ENCODE data around the gene BTBD1.

Gene BTBD1

DNA sequence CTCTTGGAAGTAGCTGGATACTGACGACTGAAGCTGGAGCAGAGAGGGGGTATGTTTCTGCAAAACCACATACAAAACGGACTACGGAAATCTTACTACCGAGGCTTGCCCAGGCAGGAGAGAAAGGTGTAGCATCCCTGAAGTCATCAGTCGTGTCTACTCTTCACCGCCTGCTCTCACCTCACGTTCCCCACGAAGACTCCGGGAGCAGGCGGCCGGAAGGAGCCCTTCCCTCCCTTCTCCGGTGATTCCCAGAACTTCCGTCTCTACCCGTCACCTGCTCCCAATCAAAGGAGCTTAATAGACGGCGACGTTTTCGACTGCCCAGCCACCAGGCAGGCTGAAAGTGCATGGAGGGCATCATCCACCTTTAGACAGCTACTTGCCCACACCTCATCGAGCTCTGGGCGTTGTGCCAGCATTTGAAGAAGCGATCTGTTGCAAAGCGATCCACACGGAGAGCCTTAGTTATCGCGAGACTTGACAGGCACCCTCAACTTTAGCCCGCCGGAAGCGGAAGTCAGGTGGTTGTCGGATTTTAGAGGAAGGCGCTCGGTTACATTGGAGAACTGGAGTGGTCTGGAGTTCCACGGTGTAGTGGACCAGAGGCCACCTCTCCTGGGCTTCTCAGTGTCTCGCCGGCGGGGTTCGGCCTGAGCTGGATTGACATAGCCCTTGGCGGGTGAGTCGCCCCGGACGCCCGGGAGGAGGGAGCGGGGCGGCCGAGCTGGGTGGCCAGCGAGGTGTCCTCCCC lies 81.2 kb downstream of the BTBD1 start, which contains the start of gene RAMAC:
RAMAC (plus strand) TSS at position 523 of the 754 bp plus-strand sequence. CDS start 2,809 bp downstream, outside the sequence.
- DNase-seq = peak; percentile 97 to 98

DNA sequence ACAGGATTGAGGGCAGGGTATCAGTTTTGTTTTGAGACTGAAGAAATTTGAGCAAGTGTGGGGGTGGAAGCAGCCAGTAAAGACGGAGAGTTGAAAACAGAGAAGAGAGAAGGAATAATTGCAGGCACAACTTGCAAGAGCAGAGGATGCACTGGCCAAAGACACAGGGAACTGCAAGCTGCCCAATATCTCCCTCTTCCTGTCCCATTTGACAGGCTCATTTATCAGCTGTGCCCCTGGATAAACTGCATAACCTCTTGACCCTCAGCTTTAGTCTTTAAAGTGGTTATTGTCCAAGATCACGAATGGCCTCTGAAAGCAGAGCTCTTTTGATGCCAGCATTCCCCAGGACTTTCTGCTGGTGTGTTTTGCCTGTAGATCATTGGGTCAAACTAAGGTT lies 86.1 kb downstream of the BTBD1 start:
- no peak for DNase-seq

DNA sequence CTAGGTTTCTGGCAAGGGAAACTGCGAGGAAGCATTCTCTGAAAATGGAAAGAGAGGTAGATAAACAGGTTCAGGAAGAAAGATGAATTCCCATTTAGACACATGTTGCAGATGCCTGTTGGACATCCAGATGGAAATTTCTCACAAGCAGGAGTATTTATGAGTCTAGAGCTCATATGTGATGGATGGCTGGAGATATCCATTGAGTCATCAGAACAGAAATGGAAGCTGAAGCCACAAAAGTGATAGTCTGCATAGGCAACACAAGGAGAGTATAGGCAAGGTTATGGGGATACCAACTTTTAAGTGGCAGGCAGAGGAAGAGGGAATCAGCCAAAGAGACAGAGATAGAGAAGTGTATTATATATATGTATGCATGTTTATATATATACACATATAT lies 87.3 kb downstream of the BTBD1 start:
- no peak for DNase-seq

DNA sequence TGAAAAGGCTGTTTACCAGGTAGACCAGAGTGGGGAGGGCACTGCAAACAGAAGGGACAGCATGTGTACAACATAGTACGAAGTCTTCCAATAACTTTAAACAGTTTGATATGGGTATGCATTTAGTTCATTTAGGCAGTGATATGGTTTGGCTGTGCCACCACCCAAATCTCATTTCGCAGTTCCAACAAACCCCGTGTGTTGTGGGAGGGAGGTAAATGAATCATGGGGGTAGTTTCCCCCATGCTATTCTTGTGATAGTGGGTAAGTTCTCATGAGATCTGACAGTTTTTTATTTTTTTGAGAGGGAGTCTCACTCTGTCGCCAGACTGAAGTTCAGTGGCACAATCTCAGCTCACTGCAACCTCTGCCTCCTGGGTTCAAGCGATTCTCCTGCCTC lies 88.6 kb downstream of the BTBD1 start:
- no peak for DNase-seq

DNA sequence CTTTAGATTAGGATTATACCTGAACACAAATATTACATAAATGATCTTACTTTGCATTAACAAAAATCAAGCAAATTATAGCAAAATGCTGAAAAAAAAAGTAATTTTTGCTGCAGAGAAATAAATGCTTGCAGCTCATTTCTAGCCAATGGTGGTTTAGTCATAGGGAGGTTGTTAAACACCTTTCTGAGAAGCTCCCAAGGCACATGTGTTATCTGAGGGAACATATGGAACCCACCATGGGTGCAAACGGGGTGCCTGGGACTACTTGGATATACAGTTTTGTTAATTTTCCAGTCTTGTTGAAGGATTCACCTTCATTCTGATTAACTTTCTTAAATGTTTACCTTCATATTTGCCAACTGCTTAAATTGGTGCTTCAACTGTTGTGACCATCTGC lies 90.0 kb downstream of the BTBD1 start:
- no peak for DNase-seq

DNA sequence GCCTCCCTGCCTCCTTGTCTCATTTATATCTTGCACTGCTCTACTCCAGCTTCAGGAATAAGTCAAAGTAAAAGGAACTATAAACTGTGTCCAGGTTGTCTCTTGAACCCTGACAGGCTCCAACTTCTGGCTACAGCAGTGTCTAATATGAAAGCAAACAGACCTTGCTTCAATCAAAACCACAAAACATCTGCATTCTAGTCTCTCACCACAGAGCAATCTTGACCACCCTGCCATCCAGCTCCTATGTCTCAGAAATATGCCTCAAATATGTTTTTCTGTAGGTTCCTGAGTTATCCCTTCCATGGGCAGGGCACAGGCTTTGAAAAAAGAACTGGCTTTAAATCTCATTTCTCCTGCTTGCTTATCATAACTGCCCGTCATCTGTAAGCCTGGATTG lies 94.1 kb downstream of the BTBD1 start:
- no peak for DNase-seq

DNA sequence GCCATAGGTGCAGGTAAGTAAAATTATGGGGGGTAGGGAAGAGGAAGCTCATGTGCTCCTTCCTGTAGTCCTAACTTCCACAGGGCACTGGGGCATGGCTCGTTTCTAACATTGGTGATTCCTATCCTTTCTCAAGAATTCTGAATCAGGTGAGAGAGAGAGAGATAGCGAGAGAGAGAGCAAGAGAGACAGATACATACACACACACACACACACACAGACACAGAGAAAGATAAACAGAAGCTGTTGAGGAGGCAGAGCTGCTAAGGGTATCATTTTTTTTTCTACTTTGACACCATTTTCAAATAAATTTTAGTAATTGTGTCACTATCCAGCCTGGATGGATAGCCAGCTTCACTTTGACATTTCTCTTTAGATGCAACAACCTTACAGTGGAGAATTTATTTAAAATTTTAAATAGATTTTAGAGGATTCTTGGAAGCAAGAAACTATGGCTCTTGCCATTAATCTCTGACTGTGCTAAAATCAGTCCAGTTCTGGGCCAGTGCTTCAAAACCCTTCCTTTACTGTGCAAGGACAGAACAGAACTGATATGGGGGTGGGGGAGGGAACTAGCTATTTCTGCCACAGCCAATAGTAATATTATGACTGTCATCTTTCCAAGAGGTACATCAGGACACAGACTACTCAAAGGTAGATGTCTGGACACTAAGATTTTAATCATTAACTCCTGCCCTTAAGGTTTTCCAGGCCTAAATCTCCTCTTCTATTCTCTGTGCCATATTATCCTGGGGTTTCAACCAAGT lies 95.7 kb downstream of the BTBD1 start:
- DNase-seq = no peak

DNA sequence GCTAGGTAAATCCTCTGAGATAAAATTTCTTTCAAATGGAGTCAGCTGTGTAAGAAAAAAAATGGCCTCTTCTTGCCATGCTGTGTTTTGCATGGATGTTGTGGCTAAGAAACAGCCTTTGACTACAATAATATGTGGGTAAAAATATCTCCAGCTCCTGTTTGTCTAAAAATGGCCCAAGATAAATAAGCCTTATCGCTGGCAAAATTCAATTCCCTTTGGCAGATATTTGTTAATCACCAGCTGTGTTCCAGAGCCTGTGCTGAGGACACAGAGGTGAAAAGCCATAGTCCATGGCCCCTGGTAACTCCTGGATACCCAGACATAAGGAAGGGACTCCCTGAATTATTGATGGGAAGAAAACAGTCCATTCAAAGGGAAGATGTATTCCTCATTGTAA lies 96.4 kb downstream of the BTBD1 start:
- DNase-seq = no peak

DNA sequence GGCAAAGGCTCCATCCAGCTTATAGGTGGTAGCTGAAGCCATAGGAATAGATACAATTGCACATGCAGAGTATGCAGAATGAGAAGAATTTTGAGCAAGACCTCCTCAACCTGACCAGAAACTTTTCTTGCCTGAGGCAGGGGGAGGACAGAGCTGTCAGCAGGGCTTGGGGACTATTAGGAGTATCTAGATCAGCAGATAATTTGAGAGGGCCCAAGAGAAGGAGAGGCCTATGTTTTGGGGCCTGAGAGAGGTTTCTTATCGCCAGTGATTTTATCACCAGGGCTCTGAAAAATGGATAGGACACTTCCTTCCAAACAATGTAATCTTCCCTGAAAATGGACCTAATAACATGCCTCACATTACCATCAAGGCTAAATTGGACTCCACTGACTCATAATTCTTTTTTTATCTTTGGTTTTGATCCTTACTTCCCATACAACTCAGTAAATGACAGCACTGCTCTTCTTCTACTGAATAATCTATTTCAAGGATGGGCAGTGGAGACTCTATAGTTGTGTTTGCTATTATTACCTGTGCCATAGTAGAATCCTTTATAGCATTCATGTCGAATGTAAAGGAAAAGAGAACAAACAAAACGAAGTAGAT lies 96.9 kb downstream of the BTBD1 start:
- DNase-seq = no peak

DNA sequence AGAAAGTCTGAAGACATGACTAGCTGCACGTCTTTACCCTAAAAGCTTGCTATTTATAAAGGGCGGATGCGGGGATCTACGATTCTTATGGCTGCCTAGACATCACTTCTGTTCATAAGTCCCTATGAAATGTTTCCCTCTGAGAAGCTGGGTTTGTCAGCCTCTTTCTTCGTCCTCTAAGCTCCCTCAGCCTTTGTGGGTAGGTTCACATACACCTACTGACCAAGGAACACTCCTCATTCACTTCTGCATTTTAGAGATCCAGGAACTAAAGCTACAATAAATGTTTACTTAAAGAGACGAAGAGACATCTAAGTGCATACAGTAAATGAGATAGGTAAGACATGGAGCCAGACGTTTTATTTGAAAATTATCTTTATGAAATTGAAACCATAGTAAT lies 97.7 kb downstream of the BTBD1 start:
- no peak for DNase-seq

DNA sequence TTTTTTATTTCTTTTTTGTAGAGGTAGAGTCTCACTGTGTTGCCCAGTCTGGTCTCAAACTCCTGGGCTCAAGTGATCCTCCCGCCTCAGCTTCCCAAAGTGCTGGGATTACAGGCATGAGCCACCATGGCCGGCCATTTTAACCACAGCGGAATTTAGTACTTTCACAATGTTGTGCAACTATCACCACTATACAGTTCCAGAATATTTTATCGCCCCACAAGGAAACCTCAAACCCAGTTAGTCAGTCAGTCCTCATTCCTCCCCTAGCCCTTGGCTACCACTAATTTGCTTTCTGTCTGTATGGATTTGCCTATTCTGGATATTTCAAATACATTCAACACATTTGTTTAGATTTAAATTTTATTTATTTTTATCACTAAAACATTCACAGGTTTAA lies 99.0 kb downstream of the BTBD1 start:
- DNase-seq = no peak

DNA sequence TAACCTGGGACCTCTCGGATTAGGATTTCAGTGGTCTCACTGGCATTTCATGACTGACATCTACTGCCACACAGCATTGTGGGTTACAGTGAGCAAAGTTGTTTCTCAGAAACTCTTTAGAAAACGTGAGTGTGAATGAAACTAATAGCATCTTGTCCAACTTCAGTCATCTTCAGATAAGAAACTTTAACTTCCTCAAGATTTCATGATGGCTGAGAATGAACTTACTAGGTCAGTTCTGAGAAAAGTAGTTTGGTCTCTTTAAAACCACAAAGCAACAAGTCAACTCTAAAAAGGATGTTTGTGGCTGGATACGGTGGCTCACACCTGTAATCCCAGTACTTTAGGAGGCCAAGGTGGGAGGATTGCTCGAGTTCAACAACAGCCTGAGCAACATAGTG lies 100.4 kb downstream of the BTBD1 start:
- no peak for DNase-seq

Measured in SHP77 (cell line).